Right ventricle myocardium inferior (tissue), 1 donor: ENCODE measurements around the gene PDE3B. TPM values are rescaled to one million over a fixed set of nuclear protein-coding genes. Genes with fewer than 3 reads are reported as not detected.
"Not testable (repeated sequence)": the region's sequence is repeated elsewhere in the genome, so short reads cannot be mapped to it uniquely, and the experiment has no call there.

Experiments used
- ATAC-seq: fragments of 200-7000 bp; cut with Tn5 transposase; one replicate; pipeline ENCODE4 v1.9.1; 2020; ENCODE audit warnings: mild to moderate bottlenecking, moderate library complexity
- DNase-seq: peaks from one replicate; pipeline ENCODE4 v3.0.0; 2021; ENCODE audit errors: missing footprints
- intact Hi-C: fragments of 100-400 bp; cut with DNase I; formaldehyde crosslinking; loops from one replicate; pipeline ENCODE4 v1.11.0; 2022
- total RNA-seq: library from RNA; stranded (reverse); fragmentation: NEBNext Ultra II Directional; extraction: Animal tissue kit (Norgen Biotek cat#: 25700); gene quantifications from one replicate; pipeline ENCODE4 v1.2.1, GENCODE V29; 2021
- donor health status: DM: no; HTN: yes; CAD: no; lungs with severe emphysema.

PDE3B gene
- total RNA-seq, 1 donor from 2014 or later: 4.5 TPM

- intact Hi-C loops: no loop called here
- DNase-seq: no peak
- no peak for ATAC-seq
Observed at GRCh38 chr11:14835496-14836492, 192.2 kb downstream of the PDE3B start.

GRCh38 chr11:14842002-14842401 is 198.4 kb downstream of the PDE3B start:
- ATAC-seq: no peak
- DNase-seq: no peak
- intact Hi-C loops: no loop called here

DNA sequence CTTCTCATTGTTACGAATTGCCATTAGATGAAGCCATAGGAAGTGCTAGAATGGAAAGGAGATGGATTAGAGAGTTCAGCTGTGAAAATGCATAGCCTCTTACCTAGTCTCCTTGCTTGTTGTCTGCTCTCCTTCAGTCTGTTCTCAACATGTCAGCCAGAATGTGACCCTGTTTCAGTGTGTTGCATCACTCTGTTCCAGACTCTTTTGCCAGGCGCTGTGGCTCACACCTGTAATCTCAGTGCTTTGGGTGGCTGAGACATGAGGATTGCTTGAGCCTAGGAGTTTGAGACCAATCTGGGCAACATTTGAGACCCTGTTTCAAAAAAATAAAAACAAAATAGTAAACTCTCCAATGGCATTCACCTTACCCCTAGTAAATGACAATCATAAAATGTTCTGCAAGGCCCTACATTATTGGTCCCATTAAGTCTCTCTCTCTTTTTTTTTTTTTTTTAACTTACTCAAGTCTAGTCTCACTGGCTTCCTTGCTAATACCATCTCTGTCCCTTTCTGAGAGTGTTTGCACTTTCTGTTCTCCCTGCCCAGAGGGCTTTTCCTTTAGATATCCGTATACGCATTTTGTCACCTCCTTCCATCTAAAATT is 209.1 kb downstream of the PDE3B start:
- no peak for DNase-seq
- intact Hi-C loops: no loop called here
- ATAC-seq: no peak

- no peak for DNase-seq
- intact Hi-C loops: no loop called here
- no peak for ATAC-seq
Observed at GRCh38 chr11:14854057-14854456, 210.5 kb downstream of the PDE3B start.

- DNase-seq: no peak
- intact Hi-C loops: no loop called here
- no peak for ATAC-seq
Observed at GRCh38 chr11:14855890-14856289, 212.3 kb downstream of the PDE3B start.

GRCh38 chr11:14857621-14858020 is 214.0 kb downstream of the PDE3B start:
- intact Hi-C loops: no loop called here
- no peak for DNase-seq
- no peak for ATAC-seq

DNA sequence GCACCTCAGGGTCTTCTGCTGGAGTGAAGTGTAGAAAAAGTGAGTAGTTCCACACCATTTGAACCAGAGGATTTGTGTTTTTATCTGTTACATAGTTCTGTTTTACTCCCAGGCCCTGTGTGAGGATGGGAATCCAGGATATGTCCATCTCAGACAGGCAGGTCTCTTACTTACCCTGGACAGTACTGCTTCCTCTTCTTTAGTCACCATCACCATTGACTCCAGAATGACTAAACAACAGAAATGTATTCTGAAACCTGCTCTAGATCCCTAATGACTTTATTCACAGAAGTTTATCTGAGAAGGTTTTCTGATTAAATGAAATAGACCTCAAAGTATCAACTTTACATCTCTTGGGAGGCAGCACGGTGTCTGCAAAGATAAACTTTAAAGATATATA is 214.8 kb downstream of the PDE3B start:
- DNase-seq (no peak), ATAC-seq (no peak)
- intact Hi-C loops: no loop called here

DNA sequence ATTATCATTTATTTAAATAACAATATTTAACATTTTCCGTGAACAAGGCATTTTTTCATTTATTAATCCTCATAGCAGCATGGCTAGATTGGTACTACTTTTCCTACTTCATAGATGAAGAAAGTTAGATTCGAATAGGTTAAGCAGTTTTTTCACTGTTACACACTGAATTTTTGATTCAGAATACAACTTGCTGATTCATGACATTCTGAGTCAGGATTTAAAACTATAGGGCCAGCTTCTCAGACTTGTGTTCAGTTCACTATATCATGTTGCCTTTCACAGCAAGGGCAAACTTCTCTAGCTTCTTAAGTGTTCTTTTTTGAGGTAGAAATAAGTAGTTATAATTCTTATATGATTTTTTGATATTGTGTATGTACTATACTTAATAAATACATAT is 216.9 kb downstream of the PDE3B start:
- no peak for DNase-seq
- ATAC-seq: no peak
- intact Hi-C loops: no loop called here

DNA sequence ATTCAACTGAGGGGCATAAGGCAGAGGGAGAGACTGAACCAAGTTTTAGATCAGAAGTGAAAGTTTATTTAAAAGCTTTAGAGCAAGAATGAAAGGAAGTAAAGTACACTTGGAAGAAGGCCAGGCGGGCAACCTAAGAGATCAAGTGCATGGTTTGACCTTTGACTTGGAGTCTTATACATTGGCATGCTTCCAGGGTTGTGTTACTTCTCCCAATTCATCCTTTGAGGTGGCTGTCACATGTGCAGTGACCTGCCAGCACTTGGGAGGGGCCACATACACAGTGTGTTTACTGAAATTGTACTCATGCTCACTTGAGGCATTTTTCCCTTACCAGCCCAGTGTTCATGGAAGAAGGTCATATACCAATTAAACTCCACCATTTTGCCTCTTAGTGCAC is 218.1 kb downstream of the PDE3B start:
- intact Hi-C loops: no loop called here
- no peak for ATAC-seq
- no peak for DNase-seq

GRCh38 chr11:14863775-14864174 is 220.2 kb downstream of the PDE3B start:
- intact Hi-C loops, ATAC-seq, DNase-seq: not testable (repeated sequence)

DNA sequence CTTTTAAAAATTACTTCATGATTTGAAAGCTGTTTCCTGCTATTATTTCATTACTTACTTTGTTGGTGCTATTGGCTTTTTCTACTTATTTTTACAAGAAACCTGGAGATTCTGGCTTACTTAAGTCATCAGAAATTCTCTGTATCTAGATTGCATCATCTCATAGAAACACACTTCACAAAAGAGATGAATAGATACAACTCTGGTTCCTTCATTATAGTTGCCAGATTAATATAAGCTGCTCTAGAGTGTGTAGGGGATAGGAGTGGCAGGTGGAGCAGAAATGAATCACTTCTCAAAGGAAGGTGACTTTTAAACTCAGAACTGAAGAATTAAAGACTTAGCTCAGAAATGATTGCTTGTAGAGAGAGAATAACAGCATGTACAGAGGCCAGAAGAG is 228.4 kb downstream of the PDE3B start:
- ATAC-seq (no peak), DNase-seq (no peak)
- intact Hi-C loops: no loop called here

- ATAC-seq (no peak), DNase-seq (no peak)
- intact Hi-C loops: no loop called here
Observed at GRCh38 chr11:14873632-14874031, 230.0 kb downstream of the PDE3B start.

DNA sequence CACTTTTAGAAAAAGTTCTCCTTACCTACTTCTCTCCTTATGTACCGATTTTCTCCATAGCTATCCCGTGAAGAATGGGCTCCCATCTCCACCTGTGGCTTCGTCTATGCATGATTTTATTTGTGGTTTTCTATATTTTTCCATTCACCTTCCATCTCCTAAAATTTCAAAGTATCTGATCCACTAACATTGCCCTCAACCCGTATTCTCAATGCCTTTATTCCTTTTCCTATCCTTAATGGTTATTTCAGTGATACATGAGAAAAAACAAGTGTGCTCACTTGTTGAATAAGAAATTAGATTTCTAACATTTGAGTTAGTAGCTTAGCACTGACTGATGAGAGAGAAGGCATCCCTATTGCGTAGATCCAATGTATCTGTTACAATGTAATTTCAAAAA is 231.6 kb downstream of the PDE3B start:
- intact Hi-C loops: no loop called here
- ATAC-seq (no peak), DNase-seq (no peak)

DNA sequence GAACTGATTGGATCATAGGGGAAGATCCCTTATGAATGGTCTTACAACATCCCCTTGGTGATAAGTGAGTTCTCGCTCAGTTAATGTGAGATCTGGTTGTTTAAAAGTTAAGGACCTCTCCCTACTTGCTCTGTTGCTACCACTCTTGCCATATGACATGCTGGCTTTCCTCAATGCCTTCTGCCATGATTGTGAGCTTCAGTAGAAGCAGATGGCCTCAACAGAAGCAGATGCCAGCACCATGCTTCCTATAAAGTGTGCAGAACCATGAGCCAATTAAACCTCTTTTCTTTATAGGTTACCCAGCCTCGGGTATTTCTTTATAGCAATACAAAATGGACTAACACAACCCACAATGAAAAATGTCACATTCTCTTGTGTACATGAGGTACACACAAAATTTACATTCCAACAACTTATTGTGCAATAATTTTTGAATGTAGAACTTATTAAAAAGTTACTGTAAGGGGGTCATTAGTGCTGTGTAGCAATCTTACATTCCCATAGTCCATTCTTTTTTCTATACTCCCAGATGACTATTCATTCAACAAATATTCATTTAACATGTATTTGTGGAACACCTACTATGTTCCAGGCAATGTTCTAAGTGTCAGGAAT is 238.1 kb downstream of the PDE3B start:
- intact Hi-C loops: no loop called here
- ATAC-seq: no peak
- no peak for DNase-seq

GRCh38 chr11:14882196-14882595 is 238.6 kb downstream of the PDE3B start:
- no peak for DNase-seq
- peak; percentile 26 for ATAC-seq
- intact Hi-C loops: no loop called here

DNA sequence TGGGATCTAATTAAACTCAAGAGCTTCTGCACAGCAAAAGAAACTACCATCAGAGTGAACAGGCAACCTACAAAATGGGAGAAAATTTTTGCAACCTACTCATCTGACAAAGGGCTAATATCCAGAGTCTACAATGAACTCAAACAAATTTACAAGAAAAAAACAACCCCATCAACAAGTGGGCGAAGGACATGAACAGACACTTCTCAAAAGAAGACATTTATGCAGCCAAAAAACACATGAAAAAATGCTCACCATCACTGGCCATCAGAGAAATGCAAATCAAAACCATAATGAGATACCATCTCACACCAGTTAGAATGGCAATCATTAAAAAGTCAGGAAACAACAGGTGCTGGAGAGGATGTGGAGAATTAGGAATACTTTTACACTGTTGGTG is 240.1 kb downstream of the PDE3B start:
- intact Hi-C loops, DNase-seq, ATAC-seq: not testable (repeated sequence)

- intact Hi-C loops: no loop called here
- no peak for DNase-seq
- ATAC-seq: no peak
Observed at GRCh38 chr11:14884667-14885273, 241.2 kb downstream of the PDE3B start.

DNA sequence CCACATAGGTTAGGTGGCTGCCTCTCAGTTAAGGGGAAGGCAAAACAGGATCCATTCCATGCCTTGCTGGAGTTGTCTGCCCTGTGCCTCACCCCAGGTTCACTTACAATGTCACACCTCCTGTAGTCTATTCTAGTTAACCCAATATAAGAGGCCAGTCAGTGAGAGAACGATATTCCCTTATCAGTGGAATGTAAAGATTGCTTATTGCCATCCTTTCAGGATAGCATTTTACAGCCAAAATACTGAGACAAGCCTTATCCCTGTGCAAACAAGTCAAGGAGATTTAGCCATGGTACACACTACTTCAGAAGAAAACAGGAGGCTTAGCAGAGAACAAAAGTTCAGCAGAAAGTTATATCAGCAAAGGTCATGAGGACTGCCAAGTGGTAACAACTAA is 242.9 kb downstream of the PDE3B start:
- intact Hi-C loops: no loop called here
- DNase-seq (no peak), ATAC-seq (no peak)
